ENCODE results near the gene EDRF1. TPM values are rescaled to one million over a fixed set of nuclear protein-coding genes. Genes with fewer than 3 reads are reported as not detected.

The EDRF1 gene
- total and polyA plus RNA-seq, 2 of the 8 experiments (the other 6 are each of a cell fraction or from before 2014, with no cell fraction given), result 19.9 to 37.8 TPM

DNA sequence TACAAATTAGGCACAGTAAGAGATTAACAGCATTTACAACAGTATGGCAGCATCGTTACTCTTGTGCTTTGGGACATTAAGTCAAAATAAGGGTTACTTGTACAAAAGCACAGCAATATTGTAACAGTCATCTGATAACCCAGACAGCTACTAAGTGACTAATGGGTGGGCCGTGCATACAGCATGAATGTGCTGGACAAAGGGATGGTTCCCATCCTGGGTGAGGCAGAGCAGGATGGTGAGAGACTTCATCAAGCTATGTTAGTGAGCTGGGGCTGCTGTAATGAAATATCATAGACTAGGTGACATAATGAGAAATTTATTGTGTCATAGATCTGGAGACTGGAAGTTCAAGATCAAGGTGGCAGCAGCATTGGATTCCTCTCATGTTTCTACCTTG lies 25.4 kb downstream of the EDRF1 start:
- Histone ChIP-seq H2BK20ac (ENCODE audit: low read length) (no peak overlapping the region), H3K4me3 (ENCODE audit: extremely low read depth in 1 of 4, insufficient read depth in 2 of 4, low read depth in 3 of 4, low read length in 4 of 4) (no peak overlapping the region), H4K91ac (replicated peaks; ENCODE audit: insufficient read length, low read length) (no peak overlapping the region), H3K36me3 (ENCODE audit: control insufficient read depth in 2 of 4, insufficient read depth in 4 of 4, low read length in 3 of 4) (peaks cover 18 to 88% (median 68%) of the 10 kb centered on the region in 4 experiments), H3K9me3 (ENCODE audit: insufficient read depth in 2 of 2, low read depth in 1 of 2, low read length in 1 of 2) (no peaks in the 10 kb centered on the region), H3K4me2 (ENCODE audit: insufficient read depth in 1 of 2, low read depth in 2 of 2, low read length in 2 of 2) (no peak overlapping the region), H2AK5ac (ENCODE audit: low read depth, low read length) (no peak overlapping the region), H3K79me1 (ENCODE audit: low read depth, low read length) (no peaks in the 10 kb centered on the region), H3K79me2 (ENCODE audit: control insufficient read depth in 1 of 2, insufficient read depth in 2 of 2, low read length in 2 of 2) (no peaks in the 10 kb centered on the region), H3K4me1 (replicated peaks in 1 of 4; ENCODE audit: control insufficient read depth in 3 of 4, insufficient read depth in 4 of 4, low read length in 3 of 4) (no peaks in the 10 kb centered on the region), H3K18ac (ENCODE audit: extremely low read depth, low read length) (no peak overlapping the region), H3K56ac (replicated peaks; ENCODE audit: insufficient read length, low read depth, low read length) (no peak overlapping the region), H2AFZ (ENCODE audit: low read length) (no peak overlapping the region), H2BK12ac (ENCODE audit: low read depth, low read length) (no peak overlapping the region), H2BK120ac (replicated peaks; ENCODE audit: low read depth, low read length) (no peak overlapping the region), H2BK15ac (ENCODE audit: low read length) (no peak overlapping the region), H3K9ac (replicated peaks in 1 of 4; ENCODE audit: extremely low read depth in 1 of 4, low read depth in 3 of 4, low read length in 3 of 4) (no peak overlapping the region), H4K20me1 (replicated peaks in 1 of 2; ENCODE audit: control insufficient read depth in 1 of 2, insufficient read depth in 2 of 2, low read length in 2 of 2) (peaks cover 1 to 2% of the 10 kb centered on the region in 2 experiments), H3K23ac (ENCODE audit: insufficient read length) (no peak overlapping the region), H4K8ac (ENCODE audit: extremely low read depth, insufficient read depth, low read length) (no peak overlapping the region), H3K27ac (ENCODE audit: low read depth, low read length) (no peak overlapping the region), H4K5ac (ENCODE audit: insufficient read length, low read depth, low read length) (no peak overlapping the region), H3K14ac (ENCODE audit: insufficient read length) (no peak overlapping the region), H2BK5ac (ENCODE audit: low read depth, low read length) (no peak overlapping the region), H3K23me2 (ENCODE audit: low read depth, low read length) (0 out of 2 replicates have a peak, but pooled peaks cover 3% of the 10 kb centered on the region), H3K27me3 (replicated peaks in 1 of 4; ENCODE audit: control insufficient read depth in 3 of 4, extremely low read depth in 1 of 4, insufficient read depth in 3 of 4, low read length in 3 of 4) (no peaks in the 10 kb centered on the region), H3K4ac (replicated peaks; ENCODE audit: insufficient read length, low read depth, low read length) (no peak overlapping the region)
- TF ChIP-seq TEAD4 (IDR thresholded peaks at IDR 0.05; ENCODE audit: low read depth, low read length) (no peak), CHD2 (IDR thresholded peaks at IDR 0.05; ENCODE audit: low read length) (no peak), PHF8 (conservative IDR thresholded peaks at IDR 0.05; ENCODE audit: low read depth, low read length) (no peak), GABPA (IDR thresholded peaks at IDR 0.05; ENCODE audit: borderline replicate concordance, insufficient read depth, low read length) (no peak)
- TF ChIP-seq, protein P1, sequence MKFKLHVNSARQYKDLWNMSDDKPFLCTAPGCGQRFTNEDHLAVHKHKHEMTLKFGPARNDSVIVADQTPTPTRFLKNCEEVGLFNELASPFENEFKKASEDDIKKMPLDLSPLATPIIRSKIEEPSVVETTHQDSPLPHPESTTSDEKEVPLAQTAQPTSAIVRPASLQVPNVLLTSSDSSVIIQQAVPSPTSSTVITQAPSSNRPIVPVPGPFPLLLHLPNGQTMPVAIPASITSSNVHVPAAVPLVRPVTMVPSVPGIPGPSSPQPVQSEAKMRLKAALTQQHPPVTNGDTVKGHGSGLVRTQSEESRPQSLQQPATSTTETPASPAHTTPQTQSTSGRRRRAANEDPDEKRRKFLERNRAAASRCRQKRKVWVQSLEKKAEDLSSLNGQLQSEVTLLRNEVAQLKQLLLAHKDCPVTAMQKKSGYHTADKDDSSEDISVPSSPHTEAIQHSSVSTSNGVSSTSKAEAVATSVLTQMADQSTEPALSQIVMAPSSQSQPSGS (IDR thresholded peaks at IDR 0.05; ENCODE audit: low read length), result no peak
- TF ChIP-seq, protein P2, sequence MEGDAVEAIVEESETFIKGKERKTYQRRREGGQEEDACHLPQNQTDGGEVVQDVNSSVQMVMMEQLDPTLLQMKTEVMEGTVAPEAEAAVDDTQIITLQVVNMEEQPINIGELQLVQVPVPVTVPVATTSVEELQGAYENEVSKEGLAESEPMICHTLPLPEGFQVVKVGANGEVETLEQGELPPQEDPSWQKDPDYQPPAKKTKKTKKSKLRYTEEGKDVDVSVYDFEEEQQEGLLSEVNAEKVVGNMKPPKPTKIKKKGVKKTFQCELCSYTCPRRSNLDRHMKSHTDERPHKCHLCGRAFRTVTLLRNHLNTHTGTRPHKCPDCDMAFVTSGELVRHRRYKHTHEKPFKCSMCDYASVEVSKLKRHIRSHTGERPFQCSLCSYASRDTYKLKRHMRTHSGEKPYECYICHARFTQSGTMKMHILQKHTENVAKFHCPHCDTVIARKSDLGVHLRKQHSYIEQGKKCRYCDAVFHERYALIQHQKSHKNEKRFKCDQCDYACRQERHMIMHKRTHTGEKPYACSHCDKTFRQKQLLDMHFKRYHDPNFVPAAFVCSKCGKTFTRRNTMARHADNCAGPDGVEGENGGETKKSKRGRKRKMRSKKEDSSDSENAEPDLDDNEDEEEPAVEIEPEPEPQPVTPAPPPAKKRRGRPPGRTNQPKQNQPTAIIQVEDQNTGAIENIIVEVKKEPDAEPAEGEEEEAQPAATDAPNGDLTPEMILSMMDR (IDR thresholded peaks at IDR 0.05; ENCODE audit: control extremely low read depth in 1 of 3, insufficient read depth in 1 of 3, low read depth in 1 of 3, low read length in 3 of 3), result no peak
- ChIA-PET POLR2A (ENCODE audit: partially characterized antibody) (interaction anchor here (0.6 kb wide), 1 partner anchor 384 kb away, joined by 5 read pairs; no protein-coding TSS in a partner anchor), CTCF (ENCODE audit: partially characterized antibody) (no interaction called here)
- 88% methylated on average over 2 of the region's 2 CpGs; no CpG with 5 or more reads in 1 of the 2 experiments for WGBS, 2 experiments (ENCODE audit: extremely low coverage in 1 of 2, insufficient coverage in 1 of 2, insufficient read length in 1 of 2, insufficient replicate concordance in 2 of 2, low coverage in 1 of 2, low lambda C conversion rate in 2 of 2, missing lambda C conversion rate in 1 of 2)
- FAIRE-seq (no peak), DNase-seq (ENCODE audit: low read depth in 1 of 2, low spot score in 2 of 2) (no peak)
